ENCODE data around the gene EDEM3. TPM values are rescaled to one million over a fixed set of nuclear protein-coding genes. Genes with fewer than 3 reads are reported as not detected.

EDEM3 gene
- total RNA-seq, 4 donors from 2014 or later, result 28.1 to 57.0 (median 42.7) TPM

DNA sequence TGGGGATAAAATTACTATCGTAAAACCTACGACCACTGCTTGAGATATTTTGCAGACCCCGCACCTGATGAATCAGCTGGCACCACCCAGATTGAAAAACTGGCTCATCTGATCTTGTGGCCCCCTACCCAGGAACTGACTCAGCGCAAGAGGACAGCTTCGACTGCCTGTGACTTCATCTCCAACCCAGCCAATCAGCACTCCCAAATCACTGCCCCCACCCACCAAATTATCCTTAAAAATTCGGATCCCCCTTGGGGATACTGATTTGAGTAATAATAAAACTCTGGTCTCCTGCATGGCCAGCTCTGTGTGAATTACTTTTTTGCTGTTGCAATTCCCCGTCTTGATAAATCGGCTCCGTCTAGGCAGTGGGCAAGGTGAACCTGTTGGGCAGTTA lies 81.4 kb downstream of the EDEM3 start:
- Histone ChIP-seq H3K27me3 (no peaks in the 10 kb centered on the region), H3K4me3 (no peak overlapping the region), H3K9me3 (no peaks in the 10 kb centered on the region), H3K27ac (no peak overlapping the region), H3K4me1 (no peaks in the 10 kb centered on the region), H3K36me3 (no peaks in the 10 kb centered on the region)
- in situ Hi-C loops (cut with MboI; ENCODE audit: low pct_ligation_motif_present in 1 of 4, low pct_unique_long_range_greater_than_20kb in 1 of 4, low sequenced_read_pairs in 3 of 4) (loop anchor here (25.0 kb wide), 4 partner anchors 286 to 586 kb away; partner anchors contain the start of gene C1orf21 (in 2 of the 4)), intact Hi-C loops (cut with DNase I; ENCODE audit: low total_unique reads) (loop anchor here (5.0 kb wide), 1 partner anchor 446 kb away; no protein-coding TSS in a partner anchor)
- 83 to 91% methylated on average over 7 to 9 of the region's 9 CpGs for WGBS, 2 donors (ENCODE audit: low coverage in 1 of 2)
- DNase-seq, result no peak
- TF ChIP-seq POLR2AphosphoS5 (IDR thresholded peaks at IDR 0.05), result no peak
- TF ChIP-seq, protein P1, sequence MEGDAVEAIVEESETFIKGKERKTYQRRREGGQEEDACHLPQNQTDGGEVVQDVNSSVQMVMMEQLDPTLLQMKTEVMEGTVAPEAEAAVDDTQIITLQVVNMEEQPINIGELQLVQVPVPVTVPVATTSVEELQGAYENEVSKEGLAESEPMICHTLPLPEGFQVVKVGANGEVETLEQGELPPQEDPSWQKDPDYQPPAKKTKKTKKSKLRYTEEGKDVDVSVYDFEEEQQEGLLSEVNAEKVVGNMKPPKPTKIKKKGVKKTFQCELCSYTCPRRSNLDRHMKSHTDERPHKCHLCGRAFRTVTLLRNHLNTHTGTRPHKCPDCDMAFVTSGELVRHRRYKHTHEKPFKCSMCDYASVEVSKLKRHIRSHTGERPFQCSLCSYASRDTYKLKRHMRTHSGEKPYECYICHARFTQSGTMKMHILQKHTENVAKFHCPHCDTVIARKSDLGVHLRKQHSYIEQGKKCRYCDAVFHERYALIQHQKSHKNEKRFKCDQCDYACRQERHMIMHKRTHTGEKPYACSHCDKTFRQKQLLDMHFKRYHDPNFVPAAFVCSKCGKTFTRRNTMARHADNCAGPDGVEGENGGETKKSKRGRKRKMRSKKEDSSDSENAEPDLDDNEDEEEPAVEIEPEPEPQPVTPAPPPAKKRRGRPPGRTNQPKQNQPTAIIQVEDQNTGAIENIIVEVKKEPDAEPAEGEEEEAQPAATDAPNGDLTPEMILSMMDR (IDR thresholded peaks at IDR 0.05), result no peak
- TF ChIP-seq POLR2A (IDR thresholded peaks at IDR 0.05), result no peak
- TF ChIP-seq EP300 (IDR thresholded peaks at IDR 0.05; ENCODE audit: low read depth), result no peak

DNA sequence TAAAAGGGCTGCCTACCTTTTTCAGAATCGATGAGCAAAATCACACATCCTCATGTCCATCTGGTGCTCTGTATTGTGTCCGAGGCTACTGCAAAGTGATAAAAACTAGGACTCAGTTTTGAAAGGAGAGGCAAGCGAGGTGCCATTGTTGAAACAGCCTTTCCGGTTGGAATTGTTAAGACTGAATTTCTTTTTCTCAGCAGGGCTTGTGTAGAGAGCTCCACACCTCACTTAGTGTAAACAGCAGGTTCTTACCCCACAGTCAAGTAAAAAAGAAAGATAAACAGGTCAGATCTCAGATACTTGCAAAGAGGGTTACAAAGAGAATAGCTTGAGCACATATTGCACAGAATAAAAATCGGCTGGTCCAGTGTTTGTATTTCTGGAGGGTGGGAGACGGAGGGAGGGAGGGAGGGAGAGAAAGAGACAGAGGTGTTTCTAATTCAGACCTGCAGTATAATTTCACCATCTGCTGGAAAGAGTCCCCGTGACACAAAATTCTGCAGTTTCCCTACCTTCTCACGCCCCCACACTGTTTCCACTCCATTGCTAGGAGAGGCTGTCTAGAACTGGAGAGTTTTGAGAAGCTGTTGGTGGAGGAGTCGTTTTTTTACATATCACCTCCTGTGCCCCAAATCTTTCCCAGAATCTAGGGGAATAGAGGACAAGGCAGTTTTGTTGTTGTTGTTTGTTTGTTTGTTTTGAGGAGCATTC lies 82.5 kb downstream of the EDEM3 start:
- TF ChIP-seq POLR2AphosphoS5 (IDR thresholded peaks at IDR 0.05), result no peak
- TF ChIP-seq, protein P1 (IDR thresholded peaks at IDR 0.05), result no peak
- TF ChIP-seq POLR2A (IDR thresholded peaks at IDR 0.05), result no peak
- no peak for TF ChIP-seq EP300 (IDR thresholded peaks at IDR 0.05; ENCODE audit: low read depth)
- Histone ChIP-seq H3K36me3 (no peaks in the 10 kb centered on the region), H3K27me3 (no peaks in the 10 kb centered on the region), H3K4me3 (no peak overlapping the region), H3K4me1 (no peaks in the 10 kb centered on the region), H3K9me3 (no peaks in the 10 kb centered on the region), H3K27ac (no peak overlapping the region)
- WGBS, 2 donors (ENCODE audit: low coverage in 1 of 2), result 76 to 79% methylated on average over 9 of the region's 9 CpGs
- DNase-seq, result no peak
- in situ Hi-C loops (cut with MboI; ENCODE audit: low pct_ligation_motif_present in 1 of 4, low pct_unique_long_range_greater_than_20kb in 1 of 4, low sequenced_read_pairs in 3 of 4) (loop anchor here (25.0 kb wide), 4 partner anchors 285 to 585 kb away; partner anchors contain the start of gene C1orf21 (in 2 of the 4)), intact Hi-C loops (cut with DNase I; ENCODE audit: low total_unique reads) (loop anchor here (5.0 kb wide), 1 partner anchor 445 kb away; no protein-coding TSS in a partner anchor)

DNA sequence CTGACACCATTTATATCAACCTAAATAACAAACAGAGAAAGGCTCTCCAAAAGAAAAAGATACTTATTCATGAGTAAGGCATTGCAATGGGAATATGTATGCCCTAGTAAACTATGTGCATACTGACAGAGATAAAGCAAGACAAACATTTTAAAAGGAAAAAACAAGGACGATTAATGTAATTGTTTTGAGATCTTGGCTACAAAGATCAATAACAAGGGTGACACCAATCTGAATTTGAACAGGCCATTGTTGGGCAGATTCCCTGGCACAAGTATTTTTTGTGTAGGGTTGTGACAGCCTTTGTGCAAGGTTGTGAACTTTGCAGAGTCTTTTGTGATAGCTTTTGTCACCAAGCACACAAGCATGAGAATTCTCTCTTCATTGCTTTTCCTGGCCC lies 85.3 kb downstream of the EDEM3 start:
- Histone ChIP-seq H3K4me3 (no peak overlapping the region), H3K27me3 (no peaks in the 10 kb centered on the region), H3K4me1 (peaks cover 0 to 2% (median under 1%) of the 10 kb centered on the region in 4 donors), H3K27ac (no peak overlapping the region), H3K9me3 (no peaks in the 10 kb centered on the region), H3K36me3 (no peaks in the 10 kb centered on the region)
- in situ Hi-C loops (cut with MboI; ENCODE audit: low pct_ligation_motif_present in 1 of 4, low pct_unique_long_range_greater_than_20kb in 1 of 4, low sequenced_read_pairs in 3 of 4) (loop anchor here (5.0 to 25.0 kb wide), 5 partner anchors 282 to 592 kb away; partner anchors contain the start of gene C1orf21 (in 2 of the 4)), intact Hi-C loops (cut with DNase I; ENCODE audit: low total_unique reads) (loop anchor here (10.0 kb wide), 1 partner anchor 595 kb away; no protein-coding TSS in a partner anchor)
- DNase-seq, result no peak
- 59 to 77% methylated on average over 1 of the region's 1 CpG for WGBS, 2 donors (ENCODE audit: low coverage in 1 of 2)
- TF ChIP-seq POLR2A (IDR thresholded peaks at IDR 0.05) (no peak), EP300 (IDR thresholded peaks at IDR 0.05; ENCODE audit: low read depth) (no peak), POLR2AphosphoS5 (IDR thresholded peaks at IDR 0.05) (no peak)
- TF ChIP-seq, protein P1 (IDR thresholded peaks at IDR 0.05), result no peak

DNA sequence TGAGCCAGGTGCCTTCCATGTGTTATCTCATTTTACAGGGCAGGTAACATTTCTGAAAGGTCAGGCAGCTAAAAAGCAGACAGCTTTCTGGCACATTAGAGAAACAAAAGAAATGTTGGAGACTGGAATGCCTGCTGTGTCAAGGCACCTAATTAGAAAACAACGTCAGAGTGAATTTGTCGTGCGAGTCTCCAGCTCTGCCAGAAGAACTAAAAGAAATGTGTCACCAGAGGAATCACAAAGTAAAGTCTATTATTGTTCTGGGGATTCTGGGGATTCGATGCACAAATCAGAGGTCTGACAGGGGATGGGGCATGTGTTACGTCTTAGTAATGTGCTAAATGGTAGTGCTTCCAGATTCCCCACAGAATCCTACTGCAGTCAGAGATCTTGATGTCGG lies 89.3 kb downstream of the EDEM3 start:
- no peak overlapping the region for H3K27ac ChIP-seq
- H3K36me3 ChIP-seq, result no peaks in the 10 kb centered on the region
- no peaks in the 10 kb centered on the region for H3K27me3 ChIP-seq
- TF ChIP-seq, protein P1 (IDR thresholded peaks at IDR 0.05), result no peak
- TF ChIP-seq POLR2AphosphoS5 (IDR thresholded peaks at IDR 0.05) (no peak), POLR2A (IDR thresholded peaks at IDR 0.05) (no peak), EP300 (IDR thresholded peaks at IDR 0.05; ENCODE audit: low read depth) (no peak)
- H3K4me3 ChIP-seq, result no peak overlapping the region
- peaks cover 7 to 21% (median 11%) of the 10 kb centered on the region in 4 donors for H3K4me1 ChIP-seq
- WGBS, 2 donors (ENCODE audit: low coverage in 1 of 2), result 82 to 88% methylated on average over 4 to 6 of the region's 6 CpGs
- in situ Hi-C loops (cut with MboI; ENCODE audit: low pct_ligation_motif_present in 1 of 4, low pct_unique_long_range_greater_than_20kb in 1 of 4, low sequenced_read_pairs in 3 of 4), result loop anchor here (5.0 to 25.0 kb wide), 5 partner anchors 278 to 588 kb away; partner anchors contain the start of gene C1orf21 (in 2 of the 4)
- intact Hi-C loops (cut with DNase I; ENCODE audit: low total_unique reads), result loop anchor here (10.0 kb wide), 1 partner anchor 591 kb away; no protein-coding TSS in a partner anchor
- DNase-seq, result no peak
- no peaks in the 10 kb centered on the region for H3K9me3 ChIP-seq

Measured in transverse colon (tissue), 4 donors.